Parathyroid adenoma (tissue), 2 donors: ENCODE data around the gene LIN37.
A peak's percentile ranks its signal among the peaks of the same experiment; 100 is the strongest.

Experiments used
- H2AFZ ChIP-seq: fragments of 300-600 bp; sonication (generic); one replicate; pipeline ENCODE4 v1.7.0; 2017; ENCODE audit warnings: antibody characterized with exemption, mild to moderate bottlenecking
- H3K27ac ChIP-seq: fragments of 300-600 bp; sonication (generic); one replicate; pipeline ENCODE4 v1.7.0; 2017
- H3K27me3 ChIP-seq: fragments of 300-600 bp; sonication (generic); one replicate; pipeline ENCODE4 v1.7.0; 2017; ENCODE audit warnings: low read length; ENCODE audit not compliant: control insufficient read depth, insufficient read depth
- H3K36me3 ChIP-seq: fragments of 300-600 bp; sonication (generic); one replicate; pipeline ENCODE4 v1.7.0; 2017; ENCODE audit warnings: low read length; ENCODE audit not compliant: control insufficient read depth, insufficient read depth
- H3K4me1 ChIP-seq: fragments of 300-600 bp; sonication (generic); one replicate; pipeline ENCODE4 v1.7.0; 2017; ENCODE audit warnings: control low read depth
- H3K4me2 ChIP-seq: fragments of 300-600 bp; sonication (generic); one replicate; pipeline ENCODE4 v1.7.0; 2017; ENCODE audit warnings: low read length
- H3K4me3 ChIP-seq: fragments of 300-600 bp; sonication (generic); one replicate; pipeline ENCODE4 v1.7.0; 2017; ENCODE audit warnings: low read depth, low read length
- H3K79me2 ChIP-seq: fragments of 300-600 bp; sonication (generic); one replicate; pipeline ENCODE4 v1.7.0; 2017; ENCODE audit warnings: control low read depth
- H3K9ac ChIP-seq: fragments of 300-600 bp; sonication (generic); one replicate; pipeline ENCODE4 v1.7.0; 2017; ENCODE audit warnings: mild to moderate bottlenecking
- H3K9me3 ChIP-seq: fragments of 300-600 bp; sonication (generic); one replicate; pipeline ENCODE4 v1.7.0; 2017; ENCODE audit warnings: low read length; ENCODE audit not compliant: control insufficient read depth
- TF ChIP-seq, protein P1 (sequence below): fragments of 300-600 bp; sonication (generic); IDR thresholded peaks from one replicate; pipeline ENCODE4 v1.7.0; 2017; ENCODE audit warnings: antibody characterized with exemption, mild to moderate bottlenecking
- donor health status: primary hyperparathyroidism.

The LIN37 gene

GRCh38 chr19:35739275-35740107 lies 8.9 kb upstream of the LIN37 start:
- H3K9me3 ChIP-seq, result no peaks in the 10 kb centered on the region
- no peaks in the 10 kb centered on the region for H3K27me3 ChIP-seq
- no peaks in the 10 kb centered on the region for H3K36me3 ChIP-seq
- H3K4me1 ChIP-seq, result peaks cover 7% of the 10 kb centered on the region
- TF ChIP-seq, protein P1, sequence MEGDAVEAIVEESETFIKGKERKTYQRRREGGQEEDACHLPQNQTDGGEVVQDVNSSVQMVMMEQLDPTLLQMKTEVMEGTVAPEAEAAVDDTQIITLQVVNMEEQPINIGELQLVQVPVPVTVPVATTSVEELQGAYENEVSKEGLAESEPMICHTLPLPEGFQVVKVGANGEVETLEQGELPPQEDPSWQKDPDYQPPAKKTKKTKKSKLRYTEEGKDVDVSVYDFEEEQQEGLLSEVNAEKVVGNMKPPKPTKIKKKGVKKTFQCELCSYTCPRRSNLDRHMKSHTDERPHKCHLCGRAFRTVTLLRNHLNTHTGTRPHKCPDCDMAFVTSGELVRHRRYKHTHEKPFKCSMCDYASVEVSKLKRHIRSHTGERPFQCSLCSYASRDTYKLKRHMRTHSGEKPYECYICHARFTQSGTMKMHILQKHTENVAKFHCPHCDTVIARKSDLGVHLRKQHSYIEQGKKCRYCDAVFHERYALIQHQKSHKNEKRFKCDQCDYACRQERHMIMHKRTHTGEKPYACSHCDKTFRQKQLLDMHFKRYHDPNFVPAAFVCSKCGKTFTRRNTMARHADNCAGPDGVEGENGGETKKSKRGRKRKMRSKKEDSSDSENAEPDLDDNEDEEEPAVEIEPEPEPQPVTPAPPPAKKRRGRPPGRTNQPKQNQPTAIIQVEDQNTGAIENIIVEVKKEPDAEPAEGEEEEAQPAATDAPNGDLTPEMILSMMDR, result no peak
- peak overlapping the region; percentile 70 for H3K27ac ChIP-seq
- no peaks in the 10 kb centered on the region for H3K79me2 ChIP-seq
- H3K4me2 ChIP-seq, result peak overlapping the region; percentile 81
- no peak overlapping the region for H2AFZ ChIP-seq
- peak overlapping the region; percentile 70 for H3K4me3 ChIP-seq
- H3K9ac ChIP-seq, result no peak overlapping the region

GRCh38 chr19:35740108-35740422 lies 8.3 kb upstream of the LIN37 start:
- no peaks in the 10 kb centered on the region for H3K36me3 ChIP-seq
- TF ChIP-seq, protein P1, result no peak

DNA sequence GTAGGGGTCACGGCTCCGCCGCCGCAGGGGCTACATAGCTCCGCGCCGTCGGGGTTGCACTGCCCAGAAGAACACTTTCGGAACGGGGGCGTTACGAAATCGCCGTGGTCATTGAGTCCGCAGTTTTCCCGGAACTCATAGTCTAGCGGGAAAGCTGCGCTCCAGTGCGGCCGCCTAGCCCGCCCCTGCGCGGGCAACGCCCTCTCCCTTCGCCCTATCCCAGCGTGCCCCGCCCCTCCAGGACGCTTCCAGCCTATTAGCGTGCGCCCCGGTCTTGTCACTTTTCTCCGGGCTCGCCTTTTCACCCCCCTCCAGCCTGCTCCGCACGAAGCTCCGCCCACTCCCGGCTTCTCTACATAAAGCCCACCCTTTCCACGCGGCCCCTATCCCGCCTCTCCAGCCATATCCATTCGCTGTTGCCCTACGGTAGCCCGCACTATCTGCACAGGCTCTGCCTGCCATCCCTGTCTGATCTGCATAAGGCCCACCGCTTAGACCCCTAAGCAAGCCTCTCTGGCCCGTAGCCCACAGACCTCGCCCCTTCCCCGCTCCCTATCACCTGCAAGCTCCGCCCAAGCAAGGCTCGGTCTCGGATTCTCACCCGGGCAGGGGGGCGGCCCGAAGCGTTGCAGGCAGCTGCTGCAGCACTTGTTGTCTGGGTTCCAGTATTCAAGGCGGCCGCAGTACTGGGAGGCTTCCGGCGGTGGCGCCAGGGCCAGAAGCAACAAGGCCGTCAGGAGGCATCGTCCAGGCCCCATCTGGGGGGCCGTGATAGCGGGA lies 7.8 kb upstream of the LIN37 start:
- Histone ChIP-seq H3K4me3 (peak overlapping the region; percentile 70), H3K4me2 (peak overlapping the region; percentile 96), H3K27me3 (no peaks in the 10 kb centered on the region), H3K9me3 (no peaks in the 10 kb centered on the region), H3K9ac (no peak overlapping the region), H3K27ac (peak overlapping the region; percentile 72), H3K36me3 (no peaks in the 10 kb centered on the region), H2AFZ (peak overlapping the region; percentile 89), H3K79me2 (no peaks in the 10 kb centered on the region), H3K4me1 (peaks cover 8% of the 10 kb centered on the region)
- TF ChIP-seq, protein P1, result peak; percentile 5

More at GRCh38 chr19:35740108-35740422, 8.3 kb upstream of the LIN37 start:
- Histone ChIP-seq H3K9me3 (no peaks in the 10 kb centered on the region), H3K27me3 (no peaks in the 10 kb centered on the region), H3K4me1 (peaks cover 8% of the 10 kb centered on the region), H3K9ac (no peak overlapping the region), H3K4me2 (peak overlapping the region; percentile 81), H3K27ac (peak overlapping the region; percentile 70), H2AFZ (peak overlapping the region; percentile 89), H3K79me2 (no peaks in the 10 kb centered on the region), H3K4me3 (peak overlapping the region; percentile 70)

- H3K9me3 ChIP-seq, result no peaks in the 10 kb centered on the region
- no peaks in the 10 kb centered on the region for H3K27me3 ChIP-seq
- peak overlapping the region; percentile 89 for H2AFZ ChIP-seq
- peak overlapping the region; percentile 72 for H3K27ac ChIP-seq
- peaks cover 8% of the 10 kb centered on the region for H3K4me1 ChIP-seq
- H3K4me2 ChIP-seq, result peak overlapping the region; percentile 96
- TF ChIP-seq, protein P1, result no peak
- H3K4me3 ChIP-seq, result peak overlapping the region; percentile 62
- H3K79me2 ChIP-seq, result no peaks in the 10 kb centered on the region
- H3K36me3 ChIP-seq, result no peaks in the 10 kb centered on the region
- no peak overlapping the region for H3K9ac ChIP-seq
These were observed 7.2 kb upstream of the LIN37 start for GRCh38 chr19:35741203-35741515.
